Thymus (tissue), 11 donors: ENCODE data around the gene IL20RA. TPM values are rescaled to one million over a fixed set of nuclear protein-coding genes. Genes with fewer than 3 reads are reported as not detected.

Experiments
- DNase-seq, 9 donors: peaks; one replicate each; pipeline ENCODE4 v3.0.0-alpha.2; 2013; ENCODE audit warnings: low spot score in 9 of 9, low read depth in 6 of 9, missing footprints in 1 of 9
- H3K27ac ChIP-seq, 2 donors: one replicate each; pipeline ENCODE4 v1.5.1; 2013; ENCODE audit warnings: control low read depth in 1 of 2, low read depth in 1 of 2, low read length in 1 of 2, mild to moderate bottlenecking in 1 of 2, moderate library complexity in 1 of 2
- H3K27me3 ChIP-seq, 2 donors: one replicate each; pipeline ENCODE4 v1.5.1; 2013; ENCODE audit warnings: low read length in 1 of 2; ENCODE audit not compliant: control insufficient read depth in 2 of 2, insufficient read depth in 1 of 2
- H3K36me3 ChIP-seq, 2 donors: one replicate each; pipeline ENCODE4 v1.5.1; 2013; ENCODE audit warnings: low read length in 1 of 2, mild to moderate bottlenecking in 1 of 2, moderate library complexity in 1 of 2; ENCODE audit not compliant: control insufficient read depth in 2 of 2, insufficient read depth in 2 of 2
- H3K4me1 ChIP-seq, 2 donors: one replicate each; pipeline ENCODE4 v1.5.1; 2013; ENCODE audit warnings: low read length in 2 of 2; ENCODE audit not compliant: control insufficient read depth in 2 of 2, insufficient read depth in 2 of 2
- H3K4me3 ChIP-seq, 2 donors: one replicate each; pipeline ENCODE4 v1.5.1; 2013; ENCODE audit warnings: low read length in 2 of 2, control low read depth in 1 of 2, mild to moderate bottlenecking in 1 of 2
- H3K9me3 ChIP-seq, 2 donors: one replicate each; pipeline ENCODE4 v1.5.1; 2013; ENCODE audit warnings: low read length in 1 of 2, mild to moderate bottlenecking in 1 of 2; ENCODE audit not compliant: control insufficient read depth in 2 of 2, insufficient read depth in 1 of 2
- WGBS: extraction: QIAGEN DNeasy Blood & Tissue Kit; methylation state at CpG from one replicate; pipeline ENCODE4 v1.1.7; 2013; 5-methylcytosine and 5-hydroxymethylcytosine counted together
- polyA plus RNA-seq: library from polyadenylated mRNA; stranded (reverse); fragments of 200-250 nt; gene quantifications from one replicate; pipeline ENCODE4 v1.2.3, GENCODE V29; 2013
- total RNA-seq: library from RNA; stranded (reverse); fragments of 120-200 nt; gene quantifications from one replicate; pipeline ENCODE4 v1.2.4, GENCODE V29; 2013
- donor health status: healthy.

Gene IL20RA
- total and polyA plus RNA-seq, 2 donors, result 2.6 to 3.4 TPM

- Histone ChIP-seq H3K27me3 (no peaks in the 10 kb centered on the region), H3K27ac (no peak overlapping the region), H3K36me3 (no peaks in the 10 kb centered on the region), H3K4me3 (no peak overlapping the region), H3K4me1 (peaks cover 5 to 9% of the 10 kb centered on the region in 2 donors), H3K9me3 (no peaks in the 10 kb centered on the region)
- WGBS, result 88% methylated on average over 7 of the region's 7 CpGs
- DNase-seq, result no peak
Measured at GRCh38 chr6:136952714-136953260, 92.0 kb downstream of the IL20RA start.

- Histone ChIP-seq H3K36me3 (no peaks in the 10 kb centered on the region), H3K9me3 (no peaks in the 10 kb centered on the region), H3K4me1 (no peaks in the 10 kb centered on the region), H3K27ac (no peak overlapping the region), H3K27me3 (no peaks in the 10 kb centered on the region), H3K4me3 (no peak overlapping the region)
- 97% methylated on average over 4 of the region's 4 CpGs for WGBS
- DNase-seq, result no peak
Measured at GRCh38 chr6:136950436-136951126, 94.2 kb downstream of the IL20RA start.

Other genes with a start within 250 kb of the IL20RA start
- 7.4 TPM for gene PEX7, start 222.4 kb downstream of the IL20RA start, total RNA-seq
- 8.4 TPM for gene PEX7, start 222.4 kb downstream of the IL20RA start, polyA plus RNA-seq
- 0.09 TPM for gene SLC35D3, start 122.7 kb downstream of the IL20RA start, total RNA-seq
- gene SLC35D3, start 122.7 kb downstream of the IL20RA start, polyA plus RNA-seq, result 0.02 TPM
- 0.61 TPM for gene IL22RA2, start 128.7 kb upstream of the IL20RA start, total RNA-seq
- gene IL22RA2, start 128.7 kb upstream of the IL20RA start, polyA plus RNA-seq, result 0.84 TPM
- 104 TPM for gene IFNGR1, start 174.4 kb upstream of the IL20RA start, total RNA-seq
- 197 TPM for gene IFNGR1, start 174.4 kb upstream of the IL20RA start, polyA plus RNA-seq